IMR-90 (cell line): ENCODE data around the gene RECQL5. TPM values are rescaled to one million over a fixed set of nuclear protein-coding genes. Genes with fewer than 3 reads are reported as not detected.

Experiments
- ATAC-seq: fragments of 200-7000 bp; cut with Tn5 transposase; 2 replicates; pipeline ENCODE4 v1.9.1; 2020; ENCODE audit warnings: low read depth, mild to moderate bottlenecking, moderate library complexity
- BruUV-seq: library from RNA; stranded (reverse); fragments of 400-500 nt; replicated peaks from 2 replicates; lab custom pipeline; 2021; lab: Mats Ljungman, UMichigan
- CTCF ChIA-PET: fragments of 300-600 bp; formaldehyde crosslinking; extraction: SDS; loops from one replicate; lab custom pipeline; 2021; ENCODE audit warnings: antibody characterized with exemption; lab: Yijun Ruan, JAX
- POLR2A ChIA-PET: fragments of 300-600 bp; sonication (Branson Sonifier 250); formaldehyde crosslinking; loops from one replicate; lab custom pipeline; 2022; ENCODE audit warnings: antibody characterized with exemption; ENCODE audit not compliant: unreplicated experiment; lab: Charles Lee
- DNase-seq: peaks from one replicate; pipeline ENCODE4 v3.0.0; 2013
- H2AFZ ChIP-seq: replicated peaks from 2 replicates; pipeline ENCODE3; 2013; ENCODE audit warnings: low read length, mild to moderate bottlenecking; ENCODE audit not compliant: poor library complexity
- H2AK5ac ChIP-seq: 2 replicates; pipeline ENCODE4 v1.6.1; 2013; ENCODE audit warnings: low read depth, low read length, inconsistent platforms
- H2AK9ac ChIP-seq: replicated peaks from 2 replicates; pipeline ENCODE3; 2013; ENCODE audit warnings: mild to moderate bottlenecking, low read depth, low read length, moderate library complexity; ENCODE audit not compliant: poor library complexity
- H2BK120ac ChIP-seq: 2 replicates; pipeline ENCODE4 v1.6.1; 2013; ENCODE audit warnings: low read depth, low read length, inconsistent platforms
- H2BK15ac ChIP-seq: 3 replicates; pipeline ENCODE4 v1.6.1; 2013; ENCODE audit warnings: low read depth, low read length, inconsistent platforms
- H2BK20ac ChIP-seq: 2 replicates; pipeline ENCODE4 v1.6.1; 2013; ENCODE audit warnings: low read depth, mild to moderate bottlenecking, inconsistent platforms, low read length, moderate library complexity
- H2BK5ac ChIP-seq: 2 replicates; pipeline ENCODE4 v1.6.1; 2013; ENCODE audit warnings: mild to moderate bottlenecking, low read depth, low read length, inconsistent platforms; ENCODE audit not compliant: poor library complexity, severe bottlenecking
- H3K14ac ChIP-seq: replicated peaks from 2 replicates; pipeline ENCODE4 v1.6.1; 2013; ENCODE audit warnings: low read depth, low read length, inconsistent platforms
- H3K18ac ChIP-seq: 2 replicates; pipeline ENCODE4 v1.6.1; 2013; ENCODE audit warnings: low read depth, low read length, control low read depth
- H3K23ac ChIP-seq: 2 replicates; pipeline ENCODE4 v1.6.1; 2013; ENCODE audit warnings: low read depth, low read length, inconsistent platforms
- H3K27ac ChIP-seq: 2 replicates; pipeline ENCODE4 v1.5.1; 2013; ENCODE audit warnings: mild to moderate bottlenecking, control low read depth, low read length; ENCODE audit not compliant: insufficient read depth
- H3K27me3 ChIP-seq: 2 replicates; pipeline ENCODE4 v1.6.1; 2013; ENCODE audit warnings: low read length; ENCODE audit not compliant: control insufficient read depth, insufficient read depth
- H3K36me3 ChIP-seq: 2 replicates; pipeline ENCODE4 v1.6.1; 2013; ENCODE audit warnings: low read length, mixed read lengths; ENCODE audit not compliant: control insufficient read depth, insufficient read depth
- H3K4ac ChIP-seq: 2 replicates; pipeline ENCODE4 v1.6.1; 2013; ENCODE audit warnings: low read depth, low read length, inconsistent platforms
- H3K4me1 ChIP-seq: 2 replicates; pipeline ENCODE4 v1.6.1; 2013; ENCODE audit warnings: low read length, mixed read lengths; ENCODE audit not compliant: control insufficient read depth, insufficient read depth
- H3K4me2 ChIP-seq: 2 replicates; pipeline ENCODE4 v1.6.1; 2013; ENCODE audit warnings: low read depth, mild to moderate bottlenecking, control low read depth, low read length, moderate library complexity
- H3K4me3 ChIP-seq: 2 replicates; pipeline ENCODE4 v1.5.1; 2013; ENCODE audit warnings: low read depth, mild to moderate bottlenecking, control low read depth, low read length, moderate library complexity; ENCODE audit not compliant: insufficient read depth
- H3K56ac ChIP-seq: 2 replicates; pipeline ENCODE4 v1.6.1; 2013; ENCODE audit warnings: low read length, inconsistent platforms; ENCODE audit not compliant: insufficient read depth; ENCODE audit errors: extremely low read depth
- H3K79me1 ChIP-seq, 2 experiments: 2 replicates each; pipeline ENCODE4 v1.6.1; 2013; ENCODE audit warnings: low read length in 2 of 2, inconsistent platforms in 1 of 2, low read depth in 1 of 2
- H3K9ac ChIP-seq: 2 replicates; pipeline ENCODE4 v1.6.1; 2013; ENCODE audit warnings: low read depth, low read length, control low read depth
- H3K9me1 ChIP-seq: 2 replicates; pipeline ENCODE4 v1.6.1; 2013; ENCODE audit warnings: low read length, inconsistent platforms; ENCODE audit not compliant: insufficient read depth
- H3K9me3 ChIP-seq: 2 replicates; pipeline ENCODE4 v1.6.1; 2013; ENCODE audit warnings: low read length; ENCODE audit not compliant: control insufficient read depth, insufficient read depth
- H4K20me1 ChIP-seq: 2 replicates; pipeline ENCODE4 v1.6.1; 2013; ENCODE audit warnings: low read length, inconsistent platforms; ENCODE audit not compliant: insufficient read depth
- H4K5ac ChIP-seq: 2 replicates; pipeline ENCODE4 v1.6.1; 2013; ENCODE audit warnings: mild to moderate bottlenecking, low read depth, low read length, control low read depth
- H4K8ac ChIP-seq, 2 experiments: 2 replicates each; pipeline ENCODE4 v1.6.1; 2013; ENCODE audit warnings: low read depth in 2 of 2, low read length in 2 of 2, control low read depth in 1 of 2, inconsistent platforms in 1 of 2
- H4K91ac ChIP-seq: 2 replicates; pipeline ENCODE4 v1.6.1; 2013; ENCODE audit warnings: low read depth, low read length, inconsistent platforms; ENCODE audit not compliant: insufficient read depth
- CTCF ChIP-seq: conservative IDR thresholded peaks from 2 replicates; pipeline ENCODE4 v1.5.1; 2012; ENCODE audit warnings: mild to moderate bottlenecking, low read depth, low read length, improper control_type of control experiment
- MAFK ChIP-seq: IDR thresholded peaks from 2 replicates; pipeline ENCODE4 v1.6.1; 2012; ENCODE audit warnings: low read depth, low read length, improper control_type of control experiment
- MXI1 ChIP-seq: IDR thresholded peaks from 2 replicates; pipeline ENCODE4 v1.6.1; 2012; ENCODE audit warnings: low read depth, mild to moderate bottlenecking, low read length, moderate library complexity, borderline replicate concordance
- NFE2L2 ChIP-seq: fragments of 150-350 bp; IDR thresholded peaks from 2 replicates; pipeline ENCODE4 v1.6.1; 2016; ENCODE audit warnings: low read depth, mild to moderate bottlenecking, low read length
- POLR2A ChIP-seq: IDR thresholded peaks from 2 replicates; pipeline ENCODE4 v1.6.1; 2012; ENCODE audit warnings: mild to moderate bottlenecking, low read depth, low read length
- RFX5 ChIP-seq: IDR thresholded peaks from 2 replicates; pipeline ENCODE4 v1.8.0; 2012; ENCODE audit warnings: low read depth, mild to moderate bottlenecking, low read length, moderate library complexity
- WGBS, 2 experiments: methylation state at CpG; one replicate each; pipeline versions ENCODE4 v1.1.5 to v1.1.7; 2013; ENCODE audit warnings: missing lambda C conversion rate in 2 of 2; ENCODE audit not compliant: insufficient read length in 1 of 2; ENCODE audit errors: extremely low coverage in 2 of 2; 5-methylcytosine and 5-hydroxymethylcytosine counted together
- dilution Hi-C: fragments of 300-500 bp; cut with HindIII; formaldehyde crosslinking; loops from one replicate; pipeline ENCODE4 v1.14.3; 2018; ENCODE audit warnings: low sequenced_read_pairs; ENCODE audit not compliant: unreplicated experiment
- in situ Hi-C: fragments of 300-500 bp; cut with MboI; formaldehyde crosslinking; loops from 3 replicates; pipeline ENCODE4 v1.14.3; 2019; ENCODE audit warnings: low sequenced_read_pairs, inconsistent platforms, mixed read lengths
- intact Hi-C: fragments of 100-400 bp; cut with micrococcal nuclease; formaldehyde crosslinking; loops from 2 replicates; pipeline ENCODE4 v1.10.0; 2022
- polyA plus RNA-seq, 3 experiments: library from polyadenylated mRNA; depleted of rRNA; stranded (reverse); fragments of >200 nt; gene quantifications; 2 replicates each; pipeline ENCODE4 v1.2.3, GENCODE V29; 2012; ENCODE audit warnings: low replicate concordance in 1 of 3
- total RNA-seq: library from RNA; depleted of rRNA; stranded (reverse); fragments of >200 nt; gene quantifications from 2 replicates; pipeline ENCODE4 v1.2.3, GENCODE V29; 2012

Gene RECQL5
- total and polyA plus RNA-seq, 2 of the 4 experiments (the other 2 are of a cell fraction), result 7.3 to 23.7 TPM

GRCh38 chr17:75641343-75641742 lies 25.6 kb downstream of the RECQL5 start:
- H3K4me1 ChIP-seq, result no peaks in the 10 kb centered on the region
- H2BK20ac ChIP-seq, result no peak overlapping the region
- no TSS peak for BruUV-seq
- CTCF ChIA-PET, result interaction anchor here (5.1 kb wide), 1 partner anchor 8 kb away, joined by 30 read pairs; the partner anchor contains the start of gene SMIM5
- H3K4me2 ChIP-seq, result no peak overlapping the region
- no peak overlapping the region for H3K14ac ChIP-seq
- no peak overlapping the region for H3K27ac ChIP-seq
- intact Hi-C loops, result no loop called here
- H3K9ac ChIP-seq, result no peak overlapping the region
- in situ Hi-C loops, result no loop called here
- no peak for DNase-seq
- no peaks in the 10 kb centered on the region for H3K9me1 ChIP-seq
- POLR2A ChIA-PET, result no interaction called here
- H2AFZ ChIP-seq, result no peak overlapping the region
- no peaks in the 10 kb centered on the region; the same call in 1 of the 2 replicates for H4K20me1 ChIP-seq
- no peak overlapping the region for H3K18ac ChIP-seq
- no peaks in the 10 kb centered on the region; a peak in 1 of 4 replicates for H3K79me1 ChIP-seq
- H3K4ac ChIP-seq, result no peak overlapping the region
- H3K23ac ChIP-seq, result no peak overlapping the region
- H2AK5ac ChIP-seq, result no peak overlapping the region
- no peak overlapping the region for H2BK120ac ChIP-seq
- no peak for TF ChIP-seq MXI1
- TF ChIP-seq RFX5, result no peak
- no peak for TF ChIP-seq NFE2L2
- no peak for TF ChIP-seq MAFK
- no peak for TF ChIP-seq POLR2A
- TF ChIP-seq CTCF, result no peak
- no peaks in the 10 kb centered on the region for H3K27me3 ChIP-seq
- H2BK5ac ChIP-seq, result no peak overlapping the region
- H2AK9ac ChIP-seq, result no peak overlapping the region
- H4K91ac ChIP-seq, result no peak overlapping the region
- H3K56ac ChIP-seq, result no peak overlapping the region
- ATAC-seq, result no peak
- H3K9me3 ChIP-seq, result no peaks in the 10 kb centered on the region
- no peak overlapping the region for H4K5ac ChIP-seq
- peaks cover 11% of the 10 kb centered on the region for H3K36me3 ChIP-seq
- no peak overlapping the region for H3K4me3 ChIP-seq
- H4K8ac ChIP-seq, result no peak overlapping the region
- WGBS, 2 experiments, result 92% methylated on average over 5 of the region's 9 CpGs; no CpG with 5 or more reads in 1 of the 2 experiments
- dilution Hi-C loops, result no loop called here
- H2BK15ac ChIP-seq, result no peak overlapping the region
